Duodenal mucosa (tissue), 2 donors: ENCODE data around the gene DACT2.
"Not testable (repeated sequence)": the region's sequence is repeated elsewhere in the genome, so short reads cannot be mapped to it uniquely, and the experiment has no call there.

Experiments used
- H3K27ac ChIP-seq: one replicate; pipeline ENCODE4 v1.7.0; 2013; ENCODE audit warnings: low read depth, low read length
- H3K27me3 ChIP-seq, 2 donors: one replicate each; pipeline ENCODE4 v1.7.0; 2013; ENCODE audit warnings: low read length in 2 of 2, control low read depth in 1 of 2; ENCODE audit not compliant: insufficient read depth in 2 of 2, control insufficient read depth in 1 of 2
- H3K36me3 ChIP-seq, 2 donors: one replicate each; pipeline ENCODE4 v1.7.0; 2013; ENCODE audit warnings: low read length in 2 of 2, control low read depth in 1 of 2; ENCODE audit not compliant: insufficient read depth in 2 of 2, control insufficient read depth in 1 of 2
- H3K4me1 ChIP-seq, 2 donors: one replicate each; pipeline ENCODE4 v1.7.0; 2013; ENCODE audit warnings: low read length in 2 of 2, control low read depth in 1 of 2; ENCODE audit not compliant: insufficient read depth in 2 of 2, control insufficient read depth in 1 of 2
- H3K4me3 ChIP-seq, 2 donors: one replicate each; pipeline ENCODE4 v1.7.0; 2013; ENCODE audit warnings: low read length in 2 of 2, low read depth in 1 of 2
- H3K9ac ChIP-seq, 2 donors: one replicate each; pipeline ENCODE4 v1.7.0; 2013; ENCODE audit warnings: low read length in 2 of 2, low read depth in 1 of 2
- H3K9me3 ChIP-seq, 2 donors: one replicate each; pipeline ENCODE4 v1.7.0; 2013; ENCODE audit warnings: low read length in 2 of 2, control low read depth in 1 of 2; ENCODE audit not compliant: control insufficient read depth in 1 of 2

DACT2 gene

GRCh38 chr6:168283686-168284025 is 35.9 kb downstream of the DACT2 start:
- Histone ChIP-seq H3K4me3 (no peak overlapping the region), H3K36me3 (no peaks in the 10 kb centered on the region), H3K9ac (no peak overlapping the region), H3K4me1 (no peaks in the 10 kb centered on the region), H3K27me3 (no peaks in the 10 kb centered on the region), H3K9me3 (no peaks in the 10 kb centered on the region), H3K27ac (no peak overlapping the region)

- no peaks in the 10 kb centered on the region for H3K9me3 ChIP-seq
- H3K27ac ChIP-seq = no peak overlapping the region
- no peaks in the 10 kb centered on the region for H3K27me3 ChIP-seq
Measured at GRCh38 chr6:168282985-168283685, 36.4 kb downstream of the DACT2 start.

GRCh38 chr6:168281826-168282225 is 37.8 kb downstream of the DACT2 start:
- Histone ChIP-seq H3K27ac (no peak overlapping the region), H3K9me3 (no peaks in the 10 kb centered on the region), H3K36me3 (no peaks in the 10 kb centered on the region), H3K4me1 (no peaks in the 10 kb centered on the region), H3K27me3 (no peaks in the 10 kb centered on the region), H3K9ac (no peak overlapping the region), H3K4me3 (no peak overlapping the region)

More at GRCh38 chr6:168282985-168283685, 36.4 kb downstream of the DACT2 start:
- Histone ChIP-seq H3K4me1 (no peaks in the 10 kb centered on the region), H3K9ac (no peak overlapping the region), H3K36me3 (no peaks in the 10 kb centered on the region), H3K4me3 (no peak overlapping the region)

- not testable (repeated sequence) for H3K9ac ChIP-seq, H3K36me3 ChIP-seq, H3K9me3 ChIP-seq, H3K27ac ChIP-seq, H3K4me1 ChIP-seq, H3K27me3 ChIP-seq, H3K4me3 ChIP-seq
Measured at GRCh38 chr6:168281314-168281713, 38.3 kb downstream of the DACT2 start.

GRCh38 chr6:168280899-168281245 is 38.7 kb downstream of the DACT2 start:
- no peak overlapping the region for H3K9ac ChIP-seq
- H3K36me3 ChIP-seq = no peaks in the 10 kb centered on the region
- H3K27ac ChIP-seq = no peak overlapping the region
- H3K27me3 ChIP-seq = no peaks in the 10 kb centered on the region
- no peaks in the 10 kb centered on the region for H3K4me1 ChIP-seq
- no peak overlapping the region for H3K4me3 ChIP-seq
- H3K9me3 ChIP-seq = no peaks in the 10 kb centered on the region

- H3K27me3 ChIP-seq = no peaks in the 10 kb centered on the region
- H3K36me3 ChIP-seq = no peaks in the 10 kb centered on the region
- no peaks in the 10 kb centered on the region for H3K4me1 ChIP-seq
- no peak overlapping the region for H3K9ac ChIP-seq
- no peaks in the 10 kb centered on the region for H3K9me3 ChIP-seq
- no peak overlapping the region for H3K27ac ChIP-seq
- H3K4me3 ChIP-seq = no peak overlapping the region
Measured at GRCh38 chr6:168280020-168280898, 39.3 kb downstream of the DACT2 start.

GRCh38 chr6:168279403-168279935 is 40.1 kb downstream of the DACT2 start:
- H3K27me3 ChIP-seq = no peaks in the 10 kb centered on the region
- H3K27ac ChIP-seq = no peak overlapping the region
- H3K4me1 ChIP-seq = peaks cover 3 to 4% of the 10 kb centered on the region in 2 donors
- no peaks in the 10 kb centered on the region for H3K36me3 ChIP-seq
- no peak overlapping the region for H3K4me3 ChIP-seq
- H3K9ac ChIP-seq = no peak overlapping the region
- no peaks in the 10 kb centered on the region for H3K9me3 ChIP-seq

- H3K27me3 ChIP-seq = no peaks in the 10 kb centered on the region
- H3K9ac ChIP-seq = no peak overlapping the region
- H3K36me3 ChIP-seq = no peaks in the 10 kb centered on the region
- peaks cover 5 to 7% of the 10 kb centered on the region in 2 donors for H3K4me1 ChIP-seq
- H3K27ac ChIP-seq = no peak overlapping the region
- no peaks in the 10 kb centered on the region for H3K9me3 ChIP-seq
- no peak overlapping the region for H3K4me3 ChIP-seq
Measured at GRCh38 chr6:168278904-168279303, 40.7 kb downstream of the DACT2 start.

GRCh38 chr6:168277274-168277669 is 42.3 kb downstream of the DACT2 start:
- Histone ChIP-seq H3K27ac (no peak overlapping the region), H3K4me3 (no peak overlapping the region), H3K4me1 (peaks cover 17 to 20% of the 10 kb centered on the region in 2 donors), H3K9ac (no peak overlapping the region), H3K27me3 (no peaks in the 10 kb centered on the region), H3K9me3 (no peaks in the 10 kb centered on the region), H3K36me3 (no peaks in the 10 kb centered on the region)

- Histone ChIP-seq H3K9me3 (no peaks in the 10 kb centered on the region), H3K27ac (no peak overlapping the region), H3K27me3 (no peaks in the 10 kb centered on the region)
Measured at GRCh38 chr6:168276576-168277273, 42.9 kb downstream of the DACT2 start.

More at GRCh38 chr6:168276576-168277273, 42.9 kb downstream of the DACT2 start:
- Histone ChIP-seq H3K4me1 (peaks cover 17 to 21% of the 10 kb centered on the region in 2 donors), H3K4me3 (no peak overlapping the region), H3K36me3 (no peaks in the 10 kb centered on the region), H3K9ac (no peak overlapping the region)
